ENCODE data around the gene SMPD4.
"Not testable (repeated sequence)": the region's sequence is repeated elsewhere in the genome, so short reads cannot be mapped to it uniquely, and the experiment has no call there.

Gene SMPD4

GRCh38 chr2:130187859-130188792 is 6.7 kb upstream of the SMPD4 start:
- not testable (repeated sequence) for H3K27me3 ChIP-seq (ENCODE audit: insufficient read depth, low read length); H3F3A ChIP-seq (ENCODE audit: insufficient read depth, low read length); H4K20me1 ChIP-seq (ENCODE audit: insufficient read depth, low read length); H3K4me2 ChIP-seq (ENCODE audit: low read length); H3K27ac ChIP-seq (ENCODE audit: low read depth, low read length, poor library complexity, severe bottlenecking); H3K79me2 ChIP-seq (ENCODE audit: insufficient read depth, low read length); H3K4me1 ChIP-seq (ENCODE audit: insufficient read depth, low read length, severe bottlenecking); H3K9me3 ChIP-seq (ENCODE audit: low read length); H3K36me3 ChIP-seq (ENCODE audit: insufficient read depth, low read length); H3K9me2 ChIP-seq (ENCODE audit: low read depth, low read length); H3K9ac ChIP-seq (ENCODE audit: low read length); H2AFZ ChIP-seq (ENCODE audit: low read length); H3K4me3 ChIP-seq (ENCODE audit: low read depth, low read length, poor library complexity, severe bottlenecking)

- Histone ChIP-seq H2AFZ (ENCODE audit: low read length) (no peak overlapping the region), H3K9ac (ENCODE audit: low read length) (no peak overlapping the region), H3K9me2 (ENCODE audit: low read depth, low read length) (no peaks in the 10 kb centered on the region), H4K20me1 (ENCODE audit: insufficient read depth, low read length) (no peaks in the 10 kb centered on the region), H3K4me1 (ENCODE audit: insufficient read depth, low read length, severe bottlenecking) (peaks cover 10% of the 10 kb centered on the region), H3K4me3 (ENCODE audit: low read depth, low read length, poor library complexity, severe bottlenecking) (no peak overlapping the region), H3K9me3 (ENCODE audit: low read length) (no peaks in the 10 kb centered on the region), H3K27me3 (ENCODE audit: insufficient read depth, low read length) (no peaks in the 10 kb centered on the region), H3K4me2 (ENCODE audit: low read length) (no peak overlapping the region), H3F3A (ENCODE audit: insufficient read depth, low read length) (no peaks in the 10 kb centered on the region), H3K36me3 (ENCODE audit: insufficient read depth, low read length) (peaks cover 7% of the 10 kb centered on the region; the same call in 1 of the 2 replicates), H3K27ac (ENCODE audit: low read depth, low read length, poor library complexity, severe bottlenecking) (no peak overlapping the region), H3K79me2 (ENCODE audit: insufficient read depth, low read length) (no peaks in the 10 kb centered on the region)
- TF ChIP-seq CTCF (IDR thresholded peaks at IDR 0.05; ENCODE audit: low read length) = no peak
- no peak for TF ChIP-seq EZH2 (IDR thresholded peaks at IDR 0.05; ENCODE audit: borderline replicate concordance, low read length)
Measured at GRCh38 chr2:130187268-130187667, 5.9 kb upstream of the SMPD4 start.

GRCh38 chr2:130186391-130186790 is 5.0 kb upstream of the SMPD4 start:
- Histone ChIP-seq H3K4me2 (ENCODE audit: low read length) (no peak overlapping the region), H3K27me3 (ENCODE audit: insufficient read depth, low read length) (no peaks in the 10 kb centered on the region), H3K36me3 (ENCODE audit: insufficient read depth, low read length) (peaks cover 7% of the 10 kb centered on the region; the same call in 1 of the 2 replicates), H3K4me1 (ENCODE audit: insufficient read depth, low read length, severe bottlenecking) (peaks cover 10% of the 10 kb centered on the region), H3K9ac (ENCODE audit: low read length) (no peak overlapping the region), H3K9me3 (ENCODE audit: low read length) (no peaks in the 10 kb centered on the region), H4K20me1 (ENCODE audit: insufficient read depth, low read length) (no peaks in the 10 kb centered on the region), H3K4me3 (ENCODE audit: low read depth, low read length, poor library complexity, severe bottlenecking) (no peak overlapping the region), H3F3A (ENCODE audit: insufficient read depth, low read length) (no peaks in the 10 kb centered on the region), H2AFZ (ENCODE audit: low read length) (no peak overlapping the region), H3K27ac (ENCODE audit: low read depth, low read length, poor library complexity, severe bottlenecking) (no peak overlapping the region), H3K79me2 (ENCODE audit: insufficient read depth, low read length) (no peaks in the 10 kb centered on the region), H3K9me2 (ENCODE audit: low read depth, low read length) (no peaks in the 10 kb centered on the region)
- TF ChIP-seq EZH2 (IDR thresholded peaks at IDR 0.05; ENCODE audit: borderline replicate concordance, low read length) (no peak), CTCF (IDR thresholded peaks at IDR 0.05; ENCODE audit: low read length) (no peak)
